GM18508 (cell line): ENCODE data around the gene PI4K2B.
"Not testable (repeated sequence)": the region's sequence is repeated elsewhere in the genome, so short reads cannot be mapped to it uniquely, and the experiment has no call there.

Experiments
- ATAC-seq: cut with Tn5 transposase; IDR thresholded peaks from one replicate; pipeline ENCODE4 v1.9.1; 2021; ENCODE audit warnings: moderate number of reproducible peaks; ENCODE audit not compliant: insufficient read depth, unreplicated experiment

The PI4K2B gene

GRCh38 chr4:25233737-25234389, at the start of gene PI4K2B:
PI4K2B (plus strand) TSS chr4:25234033; CDS start chr4:25234164, 131 bp downstream.
- ATAC-seq = peak; percentile 34

GRCh38 chr4:25184056-25184455, 49.8 kb upstream of the PI4K2B start:
- no peak for ATAC-seq

GRCh38 chr4:25190407-25190806, 43.4 kb upstream of the PI4K2B start:
- ATAC-seq = no peak

GRCh38 chr4:25198713-25199112, 35.1 kb upstream of the PI4K2B start:
- ATAC-seq = no peak

GRCh38 chr4:25207997-25208396, 25.8 kb upstream of the PI4K2B start:
- ATAC-seq = no peak

GRCh38 chr4:25209702-25210101, 24.1 kb upstream of the PI4K2B start:
- no peak for ATAC-seq

- no peak for ATAC-seq
Observed at GRCh38 chr4:25211721-25212120, 22.1 kb upstream of the PI4K2B start.

GRCh38 chr4:25212822-25213221, 21.0 kb upstream of the PI4K2B start:
- ATAC-seq = no peak

- ATAC-seq = no peak
Observed at GRCh38 chr4:25213347-25213979, 20.4 kb upstream of the PI4K2B start.

- not testable (repeated sequence) for ATAC-seq
Observed at GRCh38 chr4:25214750-25215149, 19.1 kb upstream of the PI4K2B start.

GRCh38 chr4:25215511-25215910, 18.3 kb upstream of the PI4K2B start:
- no peak for ATAC-seq

- no peak for ATAC-seq
Observed at GRCh38 chr4:25221377-25221776, 12.5 kb upstream of the PI4K2B start.

- ATAC-seq = no peak
Observed at GRCh38 chr4:25223802-25224375, 9.9 kb upstream of the PI4K2B start.

GRCh38 chr4:25229804-25230203, 4.0 kb upstream of the PI4K2B start:
- ATAC-seq = no peak

- no peak for ATAC-seq
Observed at GRCh38 chr4:25233194-25233593, 639 bp upstream of the PI4K2B start.

- ATAC-seq = peak; percentile 63
Observed at GRCh38 chr4:25234390-25235370, 847 bp downstream of the PI4K2B start.

- no peak for ATAC-seq
Observed at GRCh38 chr4:25235401-25235800, 1.6 kb downstream of the PI4K2B start.

- not testable (repeated sequence) for ATAC-seq
Observed at GRCh38 chr4:25236030-25236429, 2.2 kb downstream of the PI4K2B start.

- no peak for ATAC-seq
Observed at GRCh38 chr4:25236971-25237370, 3.1 kb downstream of the PI4K2B start.

GRCh38 chr4:25238052-25238451, 4.2 kb downstream of the PI4K2B start:
- ATAC-seq = no peak

- not testable (repeated sequence) for ATAC-seq
Observed at GRCh38 chr4:25239528-25239927, 5.7 kb downstream of the PI4K2B start.
